Neuronal stem cell (in vitro differentiated cells): Measurements from ENCODE around the gene HAGHL.
A peak's percentile ranks its signal among the peaks of the same experiment; 100 is the strongest.

Source experiments
- DNase-seq: peaks from one replicate; pipeline ENCODE4 v3.0.0-alpha.2; 2013; ENCODE audit warnings: low spot score
- H2AFZ ChIP-seq: one replicate; pipeline ENCODE4 v1.6.1; 2013; ENCODE audit warnings: mild to moderate bottlenecking, low read length, inconsistent platforms
- H2AK5ac ChIP-seq: 2 replicates; pipeline ENCODE4 v1.6.1; 2013; ENCODE audit warnings: low read depth, mild to moderate bottlenecking, inconsistent platforms, low read length, moderate library complexity, mixed read lengths
- H2BK120ac ChIP-seq: 2 replicates; pipeline ENCODE4 v1.6.1; 2013; ENCODE audit warnings: low read depth, mild to moderate bottlenecking, inconsistent platforms, low read length, moderate library complexity, mixed read lengths
- H2BK12ac ChIP-seq: one replicate; pipeline ENCODE4 v1.6.1; 2013; ENCODE audit warnings: low read length, inconsistent platforms
- H2BK15ac ChIP-seq: 2 replicates; pipeline ENCODE4 v1.6.1; 2013; ENCODE audit warnings: mild to moderate bottlenecking, low read length, inconsistent platforms, mixed read lengths
- H2BK5ac ChIP-seq: one replicate; pipeline ENCODE4 v1.6.1; 2013; ENCODE audit warnings: inconsistent platforms, mild to moderate bottlenecking, low read length, moderate library complexity
- H3K14ac ChIP-seq: one replicate; pipeline ENCODE4 v1.6.1; 2013; ENCODE audit warnings: low read length, inconsistent platforms
- H3K18ac ChIP-seq: 2 replicates; pipeline ENCODE4 v1.6.1; 2013; ENCODE audit warnings: low read length, inconsistent platforms
- H3K23ac ChIP-seq: 2 replicates; pipeline ENCODE4 v1.6.1; 2013; ENCODE audit warnings: low read depth, mild to moderate bottlenecking, mixed read lengths, low read length, inconsistent platforms; ENCODE audit not compliant: poor library complexity
- H3K27ac ChIP-seq: replicated peaks from 3 replicates; pipeline ENCODE4 v1.5.1; 2013; ENCODE audit warnings: low read length, inconsistent platforms
- H3K27me3 ChIP-seq, 3 experiments: 2 replicates each; pipeline ENCODE4 v1.6.1; 2013; ENCODE audit warnings: low read length in 3 of 3, mild to moderate bottlenecking in 2 of 3, inconsistent platforms in 1 of 3, low read depth in 1 of 3, mixed read lengths in 1 of 3, moderate library complexity in 1 of 3; ENCODE audit not compliant: control insufficient read depth in 3 of 3, insufficient read depth in 3 of 3
- H3K36me3 ChIP-seq, 2 donors: replicated peaks in 1 of 2; 2 replicates each; pipeline ENCODE4 v1.6.1; 2013; ENCODE audit warnings: low read length in 2 of 2; ENCODE audit not compliant: control insufficient read depth in 2 of 2, insufficient read depth in 2 of 2
- H3K4ac ChIP-seq: 2 replicates; pipeline ENCODE4 v1.6.1; 2013; ENCODE audit warnings: inconsistent platforms, mild to moderate bottlenecking, low read length, moderate library complexity
- H3K4me1 ChIP-seq, 2 donors: 1 replicate in 1 of 2; 2 replicates in 1 of 2; pipeline ENCODE4 v1.6.1; 2013; ENCODE audit warnings: low read length in 2 of 2, low read depth in 1 of 2; ENCODE audit not compliant: control insufficient read depth in 2 of 2, insufficient read depth in 1 of 2
- H3K4me2 ChIP-seq: one replicate; pipeline ENCODE4 v1.6.1; 2013; ENCODE audit warnings: mild to moderate bottlenecking, low read length, inconsistent platforms; ENCODE audit not compliant: insufficient read depth, poor library complexity, severe bottlenecking
- H3K4me3 ChIP-seq, 2 donors: 2 replicates each; pipeline ENCODE4 v1.5.1; 2013; ENCODE audit warnings: low read length in 2 of 2, mild to moderate bottlenecking in 2 of 2, inconsistent platforms in 1 of 2, moderate library complexity in 1 of 2
- H3K79me1 ChIP-seq: one replicate; pipeline ENCODE4 v1.6.1; 2013; ENCODE audit warnings: low read depth, mild to moderate bottlenecking, inconsistent platforms, low read length, moderate library complexity
- H3K9ac ChIP-seq: one replicate; pipeline ENCODE4 v1.6.1; 2013; ENCODE audit warnings: mild to moderate bottlenecking, low read depth, low read length, inconsistent platforms; ENCODE audit not compliant: poor library complexity
- H3K9me3 ChIP-seq, 2 donors: replicated peaks in 1 of 2; 2 replicates each; pipeline versions ENCODE3 to v1.6.1; 2013; ENCODE audit warnings: low read length in 2 of 2, mild to moderate bottlenecking in 2 of 2, inconsistent platforms in 1 of 2, low read depth in 1 of 2, mixed read lengths in 1 of 2, moderate library complexity in 1 of 2; ENCODE audit not compliant: control insufficient read depth in 2 of 2, insufficient read depth in 1 of 2
- H4K8ac ChIP-seq: one replicate; pipeline ENCODE4 v1.6.1; 2013; ENCODE audit warnings: low read depth, mild to moderate bottlenecking, inconsistent platforms, low read length, moderate library complexity
- H4K91ac ChIP-seq: one replicate; pipeline ENCODE4 v1.6.1; 2013; ENCODE audit warnings: low read length, low read depth, mild to moderate bottlenecking, inconsistent platforms; ENCODE audit not compliant: poor library complexity
- WGBS, 2 donors: extraction: QIAGEN DNeasy Blood & Tissue Kit; methylation state at CpG; one replicate each; pipeline ENCODE4 v1.1.7; 2013; ENCODE audit warnings: missing lambda C conversion rate in 2 of 2, mixed read lengths in 1 of 2; ENCODE audit not compliant: insufficient read length in 2 of 2, insufficient replicate concordance in 1 of 2; ENCODE audit errors: extremely low coverage in 2 of 2; 5-methylcytosine and 5-hydroxymethylcytosine counted together

The HAGHL gene

GRCh38 chr16:719815-720446, 7.0 kb upstream of the HAGHL start:
- H3K18ac ChIP-seq: peak overlapping the region; percentile 93
- no peak overlapping the region for H4K91ac ChIP-seq
- peak overlapping the region; percentile 94 for H3K14ac ChIP-seq
- no peaks in the 10 kb centered on the region for H3K27me3 ChIP-seq
- peak overlapping the region; percentile 30 for H2BK15ac ChIP-seq
- H3K36me3 ChIP-seq: peaks cover 15 to 31% of the 10 kb centered on the region in 2 donors
- no peak overlapping the region for H2AFZ ChIP-seq
- no peaks in the 10 kb centered on the region for H3K9me3 ChIP-seq
- H3K9ac ChIP-seq: peak overlapping the region; percentile 100
- H3K4me2 ChIP-seq: peak overlapping the region; percentile 93
- peak overlapping the region; percentile 100 for H2BK5ac ChIP-seq
- peak overlapping the region; percentile 88 to 93 for H3K4me3 ChIP-seq
- peaks cover 39 to 49% of the 10 kb centered on the region in 2 donors for H3K4me1 ChIP-seq
- no peak overlapping the region for H2BK120ac ChIP-seq
- H3K23ac ChIP-seq: peak overlapping the region; percentile 99
- H2AK5ac ChIP-seq: peak overlapping the region; percentile 93
- H3K4ac ChIP-seq: no peak overlapping the region
- peak overlapping the region; percentile 95 for H4K8ac ChIP-seq
- H2BK12ac ChIP-seq: peak overlapping the region; percentile 88
- no CpG with 5 or more reads among the region's 16 CpGs for WGBS, 2 donors
- DNase-seq: no peak
- peak overlapping the region; percentile 98 for H3K27ac ChIP-seq
- H3K79me1 ChIP-seq: peaks cover 41% of the 10 kb centered on the region

- H3K27ac ChIP-seq: peak overlapping the region; percentile 98
- H2BK15ac ChIP-seq: peak overlapping the region; percentile 30
- no peaks in the 10 kb centered on the region for H3K27me3 ChIP-seq
- no CpG with 5 or more reads among the region's 38 CpGs for WGBS, 2 donors
- peak overlapping the region; percentile 93 for H3K4me2 ChIP-seq
- H3K23ac ChIP-seq: peak overlapping the region; percentile 99
- peaks cover 37% of the 10 kb centered on the region for H3K79me1 ChIP-seq
- no peak overlapping the region for H2BK120ac ChIP-seq
- H3K4me1 ChIP-seq: peaks cover 39 to 49% of the 10 kb centered on the region in 2 donors
- H4K8ac ChIP-seq: peak overlapping the region; percentile 19
- H3K9ac ChIP-seq: peak overlapping the region; percentile 100
- H2AK5ac ChIP-seq: peak overlapping the region; percentile 93
- no peak for DNase-seq
- peak overlapping the region; percentile 97 for H3K4ac ChIP-seq
- peak overlapping the region; percentile 77 for H2AFZ ChIP-seq
- peak overlapping the region; percentile 63 for H2BK12ac ChIP-seq
- H4K91ac ChIP-seq: peak overlapping the region; percentile 80
- H3K18ac ChIP-seq: peak overlapping the region; percentile 100
- no peaks in the 10 kb centered on the region for H3K9me3 ChIP-seq
- H3K4me3 ChIP-seq: peak overlapping the region; percentile 88 to 93
- H3K14ac ChIP-seq: peak overlapping the region; percentile 90
- H2BK5ac ChIP-seq: peak overlapping the region; percentile 100
- H3K36me3 ChIP-seq: peaks cover 15 to 31% of the 10 kb centered on the region in 2 donors
Measured at GRCh38 chr16:720447-720989, 6.4 kb upstream of the HAGHL start.

- Histone ChIP-seq H3K14ac (peak within 1 kb of the TSS; percentile 94), H3K4ac (peak within 1 kb of the TSS; percentile 97), H2AK5ac (peak within 1 kb of the TSS; percentile 100), H3K36me3 (peaks cover 15 to 31% of the 10 kb centered on the region in 2 donors), H2AFZ (peak within 1 kb of the TSS; percentile 77), H3K4me1 (peaks cover 39 to 49% of the 10 kb centered on the region in 2 donors), H3K27ac (peak within 1 kb of the TSS; percentile 98), H2BK120ac (no peak within 1 kb of the TSS), H3K27me3 (peaks cover 0 to under 1% (median 0%) of the 10 kb centered on the region in 3 experiments), H3K18ac (peak within 1 kb of the TSS; percentile 100), H2BK5ac (peak within 1 kb of the TSS; percentile 100), H4K91ac (peak within 1 kb of the TSS; percentile 80), H4K8ac (peak within 1 kb of the TSS; percentile 95), H3K4me2 (peak within 1 kb of the TSS; percentile 93), H3K9me3 (no peaks in the 10 kb centered on the region), H2BK15ac (peak within 1 kb of the TSS; percentile 96), H3K4me3 (peak within 1 kb of the TSS; percentile 88 to 93), H2BK12ac (peak within 1 kb of the TSS; percentile 88), H3K79me1 (peaks cover 35% of the 10 kb centered on the region), H3K9ac (peak within 1 kb of the TSS; percentile 100), H3K23ac (peak within 1 kb of the TSS; percentile 99)
- DNase-seq: peak; percentile 88
- no CpG with 5 or more reads among the region's 106 CpGs for WGBS, 2 donors
Measured at GRCh38 chr16:720990-721764, 5.7 kb upstream of the HAGHL start, which contains the start of gene ANTKMT. ANTKMT (plus strand) TSS chr16:721146; CDS start chr16:721275, 129 bp downstream.
